AG08395 (cell line): ENCODE data around the gene RAB25.
A peak's percentile ranks its signal among the peaks of the same experiment; 100 is the strongest.

Experiments used
- DNase-seq: peaks from one replicate; pipeline ENCODE4 v3.0.0; 2012; ENCODE audit warnings: mixed read lengths, low spot score

The RAB25 gene

GRCh38 chr1:156079762-156080161 lies 18.8 kb downstream of the RAB25 start:
- DNase-seq, result no peak

- DNase-seq, result no peak
Observed at GRCh38 chr1:156080241-156080862, 19.4 kb downstream of the RAB25 start.

- DNase-seq, result no peak
Observed at GRCh38 chr1:156080863-156081179, 19.9 kb downstream of the RAB25 start.

GRCh38 chr1:156081180-156081916 lies 20.4 kb downstream of the RAB25 start:
- DNase-seq, result no peak

GRCh38 chr1:156081917-156082308 lies 21.0 kb downstream of the RAB25 start:
- DNase-seq, result no peak

GRCh38 chr1:156082309-156083091 lies 21.5 kb downstream of the RAB25 start, which contains the start of gene MEX3A:
Gene MEX3A (minus strand): TSS chr1:156082465. CDS start chr1:156081998, 467 bp downstream.
- peak; percentile 92 for DNase-seq

GRCh38 chr1:156083800-156084790 lies 23.1 kb downstream of the RAB25 start:
- DNase-seq, result no peak

- no peak for DNase-seq
Observed at GRCh38 chr1:156086256-156086662, 25.3 kb downstream of the RAB25 start.

- DNase-seq, result no peak
Observed at GRCh38 chr1:156089704-156090103, 28.7 kb downstream of the RAB25 start.

GRCh38 chr1:156090138-156090839 lies 29.3 kb downstream of the RAB25 start:
- no peak for DNase-seq

GRCh38 chr1:156090840-156091188 lies 29.9 kb downstream of the RAB25 start:
- peak; percentile 74 for DNase-seq

GRCh38 chr1:156091610-156092009 lies 30.6 kb downstream of the RAB25 start:
- no peak for DNase-seq

GRCh38 chr1:156095906-156096508 lies 35.0 kb downstream of the RAB25 start:
- no peak for DNase-seq

- DNase-seq, result peak; percentile 86
Observed at GRCh38 chr1:156096640-156097391, 35.9 kb downstream of the RAB25 start.

GRCh38 chr1:156097499-156098178 lies 36.7 kb downstream of the RAB25 start:
- DNase-seq, result no peak

- no peak for DNase-seq
Observed at GRCh38 chr1:156098784-156099183, 37.8 kb downstream of the RAB25 start.

- DNase-seq, result no peak
Observed at GRCh38 chr1:156099282-156099681, 38.3 kb downstream of the RAB25 start.

- no peak for DNase-seq
Observed at GRCh38 chr1:156100205-156100995, 39.4 kb downstream of the RAB25 start.

GRCh38 chr1:156101880-156102279 lies 40.9 kb downstream of the RAB25 start:
- DNase-seq, result no peak
